Measurements from ENCODE around the gene UNC93A.
"Not testable (repeated sequence)": the region's sequence is repeated elsewhere in the genome, so short reads cannot be mapped to it uniquely, and the experiment has no call there.

UNC93A gene

GRCh38 chr6:167293590-167294091, 2.5 kb downstream of the UNC93A start:
- DNase-seq (ENCODE audit: low read depth): no peak

- no peak for DNase-seq (ENCODE audit: low read depth)
These were observed 3.1 kb downstream of the UNC93A start for GRCh38 chr6:167294241-167294640.

- DNase-seq (ENCODE audit: low read depth): no peak
These were observed 3.8 kb downstream of the UNC93A start for GRCh38 chr6:167294651-167295494.

GRCh38 chr6:167295495-167296292, 4.6 kb downstream of the UNC93A start:
- no peak for DNase-seq (ENCODE audit: low read depth)

- DNase-seq (ENCODE audit: low read depth): no peak
These were observed 5.2 kb downstream of the UNC93A start for GRCh38 chr6:167296293-167296690.

- DNase-seq (ENCODE audit: low read depth): no peak
These were observed 5.8 kb downstream of the UNC93A start for GRCh38 chr6:167296902-167297301.

- DNase-seq (ENCODE audit: low read depth): no peak
These were observed 7.0 kb downstream of the UNC93A start for GRCh38 chr6:167298127-167298526.

- DNase-seq (ENCODE audit: low read depth): no peak
These were observed 8.7 kb downstream of the UNC93A start for GRCh38 chr6:167299641-167300308.

GRCh38 chr6:167300902-167301777, 10.0 kb downstream of the UNC93A start:
- DNase-seq (ENCODE audit: low read depth): no peak

GRCh38 chr6:167302074-167302473, 11.0 kb downstream of the UNC93A start:
- no peak for DNase-seq (ENCODE audit: low read depth)

- DNase-seq (ENCODE audit: low read depth): no peak
These were observed 11.7 kb downstream of the UNC93A start for GRCh38 chr6:167302796-167303195.

- DNase-seq (ENCODE audit: low read depth): peak; percentile 12
These were observed 12.8 kb downstream of the UNC93A start for GRCh38 chr6:167303675-167304625.

GRCh38 chr6:167304912-167305311, 13.8 kb downstream of the UNC93A start:
- DNase-seq (ENCODE audit: low read depth): no peak

- DNase-seq (ENCODE audit: low read depth): no peak
These were observed 14.7 kb downstream of the UNC93A start for GRCh38 chr6:167305796-167306195.

- peak; percentile 21 for DNase-seq (ENCODE audit: low read depth)
These were observed 15.4 kb downstream of the UNC93A start for GRCh38 chr6:167306401-167306998.

GRCh38 chr6:167307342-167307955, 16.3 kb downstream of the UNC93A start:
- no peak for DNase-seq (ENCODE audit: low read depth)

GRCh38 chr6:167308207-167308606, 17.1 kb downstream of the UNC93A start:
- DNase-seq (ENCODE audit: low read depth): no peak

- DNase-seq (ENCODE audit: low read depth): not testable (repeated sequence)
These were observed 18.5 kb downstream of the UNC93A start for GRCh38 chr6:167309355-167310192.
